ENCODE results near the gene OR10G3. TPM values are rescaled to one million over a fixed set of nuclear protein-coding genes. Genes with fewer than 3 reads are reported as not detected.

The OR10G3 gene
- total and polyA plus RNA-seq, 2 of the 13 experiments (the other 11 are each of a cell fraction or from before 2014, with no cell fraction given), result not detected

DNA sequence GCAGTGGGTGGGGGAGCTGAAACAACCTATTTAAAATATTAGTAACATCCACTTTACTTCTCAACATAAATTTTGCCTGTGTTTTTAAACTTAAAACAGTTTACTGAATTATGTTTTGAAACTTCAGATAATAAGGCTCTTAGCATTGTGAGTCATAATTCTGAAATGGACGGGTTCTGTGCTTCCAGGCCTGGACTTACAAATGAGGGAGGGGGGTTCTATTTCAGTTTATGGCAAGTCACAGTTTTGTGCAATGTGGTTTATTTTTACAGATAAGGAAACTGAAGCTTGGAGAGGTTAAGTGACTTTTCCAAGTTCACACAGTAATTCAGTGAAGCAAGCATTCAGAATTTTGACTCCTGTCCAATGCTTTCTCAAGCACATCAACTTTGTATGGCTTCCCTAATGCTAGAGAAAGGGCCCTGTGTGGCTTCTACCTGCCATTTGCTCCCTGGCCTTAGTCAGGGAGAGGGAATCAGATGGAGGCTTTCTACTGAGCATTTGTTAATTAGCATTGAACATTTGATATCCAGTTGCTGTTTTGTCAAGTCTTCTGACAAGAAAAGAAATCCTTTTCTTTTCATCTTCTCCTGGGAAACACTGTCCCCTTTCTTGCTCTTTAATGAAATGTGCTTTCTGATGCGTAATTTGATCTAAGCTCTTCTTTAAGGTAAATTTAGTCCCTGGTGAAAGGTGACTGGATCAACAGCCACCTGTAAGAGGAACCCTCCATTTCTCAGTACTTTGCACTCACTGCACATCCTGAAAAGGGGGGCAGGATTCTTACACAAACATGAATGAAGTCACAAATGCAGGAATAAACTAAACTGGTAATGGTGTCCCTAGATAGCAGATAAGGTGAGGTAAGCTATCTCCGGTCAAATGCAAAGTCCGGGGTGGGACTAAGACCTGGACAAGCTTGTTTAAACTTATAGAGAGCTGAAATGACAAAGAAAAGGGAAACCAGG is 51.2 kb downstream of the OR10G3 start (continued):
- TF ChIP-seq REXO4 (CRISPR knock-in tag; IDR thresholded peaks at IDR 0.05; ENCODE audit: borderline replicate concordance), result no peak
- 0 out of 2 replicates have a peak, but pooled peaks have one; percentile 68 for TF ChIP-seq MEIS2 (CRISPR knock-in tag; IDR thresholded peaks at IDR 0.05)
- TF ChIP-seq FLYWCH1 (CRISPR knock-in tag; IDR thresholded peaks at IDR 0.05), result no peak
- TF ChIP-seq, protein P1, sequence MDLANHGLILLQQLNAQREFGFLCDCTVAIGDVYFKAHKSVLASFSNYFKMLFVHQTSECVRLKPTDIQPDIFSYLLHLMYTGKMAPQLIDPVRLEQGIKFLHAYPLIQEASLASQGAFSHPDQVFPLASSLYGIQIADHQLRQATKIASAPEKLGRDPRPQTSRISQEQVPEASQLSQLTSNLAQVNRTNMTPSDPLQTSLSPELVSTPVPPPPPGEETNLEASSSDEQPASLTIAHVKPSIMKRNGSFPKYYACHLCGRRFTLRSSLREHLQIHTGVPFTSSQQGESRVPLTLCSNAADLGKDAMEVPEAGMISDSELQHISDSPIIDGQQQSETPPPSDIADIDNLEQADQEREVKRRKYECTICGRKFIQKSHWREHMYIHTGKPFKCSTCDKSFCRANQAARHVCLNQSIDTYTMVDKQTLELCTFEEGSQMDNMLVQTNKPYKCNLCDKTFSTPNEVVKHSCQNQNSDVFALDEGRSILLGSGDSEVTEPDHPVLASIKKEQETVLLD (CRISPR knock-in tag; IDR thresholded peaks at IDR 0.05; ENCODE audit: low read depth), result no peak; the same call in 1 of the 2 replicates
- TF ChIP-seq, protein P2, sequence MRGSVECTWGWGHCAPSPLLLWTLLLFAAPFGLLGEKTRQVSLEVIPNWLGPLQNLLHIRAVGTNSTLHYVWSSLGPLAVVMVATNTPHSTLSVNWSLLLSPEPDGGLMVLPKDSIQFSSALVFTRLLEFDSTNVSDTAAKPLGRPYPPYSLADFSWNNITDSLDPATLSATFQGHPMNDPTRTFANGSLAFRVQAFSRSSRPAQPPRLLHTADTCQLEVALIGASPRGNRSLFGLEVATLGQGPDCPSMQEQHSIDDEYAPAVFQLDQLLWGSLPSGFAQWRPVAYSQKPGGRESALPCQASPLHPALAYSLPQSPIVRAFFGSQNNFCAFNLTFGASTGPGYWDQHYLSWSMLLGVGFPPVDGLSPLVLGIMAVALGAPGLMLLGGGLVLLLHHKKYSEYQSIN (CRISPR knock-in tag; IDR thresholded peaks at IDR 0.05; ENCODE audit: borderline replicate concordance), result no peak
- no peak for TF ChIP-seq PHB2 (IDR thresholded peaks at IDR 0.05; ENCODE audit: partially characterized antibody)
- TF ChIP-seq, protein P3, sequence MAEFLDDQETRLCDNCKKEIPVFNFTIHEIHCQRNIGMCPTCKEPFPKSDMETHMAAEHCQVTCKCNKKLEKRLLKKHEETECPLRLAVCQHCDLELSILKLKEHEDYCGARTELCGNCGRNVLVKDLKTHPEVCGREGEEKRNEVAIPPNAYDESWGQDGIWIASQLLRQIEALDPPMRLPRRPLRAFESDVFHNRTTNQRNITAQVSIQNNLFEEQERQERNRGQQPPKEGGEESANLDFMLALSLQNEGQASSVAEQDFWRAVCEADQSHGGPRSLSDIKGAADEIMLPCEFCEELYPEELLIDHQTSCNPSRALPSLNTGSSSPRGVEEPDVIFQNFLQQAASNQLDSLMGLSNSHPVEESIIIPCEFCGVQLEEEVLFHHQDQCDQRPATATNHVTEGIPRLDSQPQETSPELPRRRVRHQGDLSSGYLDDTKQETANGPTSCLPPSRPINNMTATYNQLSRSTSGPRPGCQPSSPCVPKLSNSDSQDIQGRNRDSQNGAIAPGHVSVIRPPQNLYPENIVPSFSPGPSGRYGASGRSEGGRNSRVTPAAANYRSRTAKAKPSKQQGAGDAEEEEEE (CRISPR knock-in tag; IDR thresholded peaks at IDR 0.05; ENCODE audit: borderline replicate concordance), result no peak
- TF ChIP-seq, protein P4, sequence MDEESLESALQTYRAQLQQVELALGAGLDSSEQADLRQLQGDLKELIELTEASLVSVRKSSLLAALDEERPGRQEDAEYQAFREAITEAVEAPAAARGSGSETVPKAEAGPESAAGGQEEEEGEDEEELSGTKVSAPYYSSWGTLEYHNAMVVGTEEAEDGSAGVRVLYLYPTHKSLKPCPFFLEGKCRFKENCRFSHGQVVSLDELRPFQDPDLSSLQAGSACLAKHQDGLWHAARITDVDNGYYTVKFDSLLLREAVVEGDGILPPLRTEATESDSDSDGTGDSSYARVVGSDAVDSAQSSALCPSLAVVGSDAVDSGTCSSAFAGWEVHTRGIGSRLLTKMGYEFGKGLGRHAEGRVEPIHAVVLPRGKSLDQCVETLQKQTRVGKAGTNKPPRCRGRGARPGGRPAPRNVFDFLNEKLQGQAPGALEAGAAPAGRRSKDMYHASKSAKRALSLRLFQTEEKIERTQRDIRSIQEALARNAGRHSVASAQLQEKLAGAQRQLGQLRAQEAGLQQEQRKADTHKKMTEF (CRISPR knock-in tag; IDR thresholded peaks at IDR 0.05), result peak; percentile 79
- TF ChIP-seq ZNF263 (CRISPR knock-in tag; IDR thresholded peaks at IDR 0.05), result no peak; the same call in 1 of the 2 replicates
- no peak for TF ChIP-seq SMAD9 (CRISPR knock-in tag; IDR thresholded peaks at IDR 0.05)
- TF ChIP-seq SOX6 (IDR thresholded peaks at IDR 0.05), result no peak
- TF ChIP-seq SOX6 (CRISPR knock-in tag; IDR thresholded peaks at IDR 0.05), result peak; percentile 81
- no peak for TF ChIP-seq SALL2 (CRISPR knock-in tag; IDR thresholded peaks at IDR 0.05)
- TF ChIP-seq ZNF234 (CRISPR knock-in tag; conservative IDR thresholded peaks at IDR 0.05), result no peak
- TF ChIP-seq, protein P5, sequence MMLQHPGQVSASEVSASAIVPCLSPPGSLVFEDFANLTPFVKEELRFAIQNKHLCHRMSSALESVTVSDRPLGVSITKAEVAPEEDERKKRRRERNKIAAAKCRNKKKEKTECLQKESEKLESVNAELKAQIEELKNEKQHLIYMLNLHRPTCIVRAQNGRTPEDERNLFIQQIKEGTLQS (CRISPR knock-in tag; IDR thresholded peaks at IDR 0.05), result peak; percentile 63; the same call in 1 of the 2 replicates
- TF ChIP-seq, protein P6, sequence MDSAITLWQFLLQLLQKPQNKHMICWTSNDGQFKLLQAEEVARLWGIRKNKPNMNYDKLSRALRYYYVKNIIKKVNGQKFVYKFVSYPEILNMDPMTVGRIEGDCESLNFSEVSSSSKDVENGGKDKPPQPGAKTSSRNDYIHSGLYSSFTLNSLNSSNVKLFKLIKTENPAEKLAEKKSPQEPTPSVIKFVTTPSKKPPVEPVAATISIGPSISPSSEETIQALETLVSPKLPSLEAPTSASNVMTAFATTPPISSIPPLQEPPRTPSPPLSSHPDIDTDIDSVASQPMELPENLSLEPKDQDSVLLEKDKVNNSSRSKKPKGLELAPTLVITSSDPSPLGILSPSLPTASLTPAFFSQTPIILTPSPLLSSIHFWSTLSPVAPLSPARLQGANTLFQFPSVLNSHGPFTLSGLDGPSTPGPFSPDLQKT (CRISPR knock-in tag; IDR thresholded peaks at IDR 0.05; ENCODE audit: borderline replicate concordance), result no peak
- 0 out of 4 replicates have a peak, but pooled peaks of 1 of the 2 experiments have one; percentile 32 for TF ChIP-seq NR2F1 (CRISPR knock-in tag; IDR thresholded peaks at IDR 0.05)
- TF ChIP-seq GPN1 (CRISPR knock-in tag; IDR thresholded peaks at IDR 0.05; ENCODE audit: borderline replicate concordance), result no peak
- TF ChIP-seq ZNF207 (IDR thresholded peaks at IDR 0.05; ENCODE audit: borderline replicate concordance), result no peak
- no peak for TF ChIP-seq ARNTL (CRISPR knock-in tag; IDR thresholded peaks at IDR 0.05)
- no peak for TF ChIP-seq RBM22 (optimal IDR thresholded peaks at IDR 0.05; ENCODE audit: low read length)

All from HepG2 (cell line).